K562 (cell line): ENCODE results near the gene FHIT. TPM values are rescaled to one million over a fixed set of nuclear protein-coding genes. Genes with fewer than 3 reads are reported as not detected.

Experiments used
- ATAC-seq: fragments of 200-7000 bp; cut with Tn5 transposase; 3 replicates; pipeline ENCODE4 v1.9.1; 2020; ENCODE audit warnings: moderate library complexity
- BruUV-seq: library from RNA; stranded (reverse); fragments of 400-500 nt; replicated peaks from 2 replicates; lab custom pipeline; 2021; lab: Mats Ljungman, UMichigan
- CTCF ChIA-PET: fragments of 300-600 bp; formaldehyde crosslinking; extraction: SDS; loops from one replicate; lab custom pipeline; 2021; ENCODE audit warnings: low intra/inter-chr PET ratio; lab: Yijun Ruan, JAX
- POLR2A ChIA-PET: fragments of 300-600, 350-650 bp; sonication (Branson Sonifier 250); formaldehyde crosslinking; extraction: SDS; loops from one replicate; lab custom pipeline; 2021; ENCODE audit warnings: antibody characterized with exemption, inconsistent platforms; lab: Yijun Ruan, JAX
- DNase-seq, 4 experiments: peaks; one replicate each; pipeline versions ENCODE4 v3.0.0 to v3.0.0-alpha.2; 2011 to 2018; ENCODE audit warnings: low spot score in 3 of 4, mixed read lengths in 3 of 4; ENCODE audit errors: extremely low read depth in 1 of 4
- FAIRE-seq: peaks from 2 replicates; lab custom pipeline; 2011; peaks lifted over from hg19 to GRCh38; lab: Jason Lieb, UNC
- H2AFZ ChIP-seq: 2 replicates; pipeline ENCODE4 v1.6.0; 2011; ENCODE audit warnings: low read depth, low read length, control low read depth, inconsistent platforms
- H3K27ac ChIP-seq: fragments of 200-600 bp; 3 replicates; pipeline ENCODE4 v1.8.0; 2011; ENCODE audit warnings: low read depth, mild to moderate bottlenecking, control low read depth, inconsistent platforms, low read length, moderate library complexity, mixed read lengths; ENCODE audit errors: extremely low read depth
- H3K27me3 ChIP-seq, 2 experiments: fragments of 300-600 bp in 1 of 2; 2 replicates in 1 of 2; 3 replicates in 1 of 2; pipeline versions ENCODE4 v1.6.0 to v1.8.0; 2011; ENCODE audit warnings: inconsistent platforms in 2 of 2, low read length in 2 of 2, mild to moderate bottlenecking in 1 of 2, mixed read lengths in 1 of 2, moderate library complexity in 1 of 2; ENCODE audit not compliant: control insufficient read depth in 2 of 2, insufficient read depth in 2 of 2
- H3K36me3 ChIP-seq: fragments of 300-600 bp; 3 replicates; pipeline ENCODE4 v1.8.0; 2011; ENCODE audit warnings: mild to moderate bottlenecking, low read length, inconsistent platforms; ENCODE audit not compliant: control insufficient read depth, insufficient read depth
- H3K4me1 ChIP-seq, 2 experiments: fragments of 200-600 bp in 1 of 2; replicated peaks in 1 of 2; 2 replicates in 1 of 2; 3 replicates in 1 of 2; pipeline versions ENCODE4 v1.5.1 to v1.8.0; 2011; ENCODE audit warnings: inconsistent platforms in 2 of 2, low read length in 2 of 2, mild to moderate bottlenecking in 1 of 2, mixed read lengths in 1 of 2, moderate library complexity in 1 of 2; ENCODE audit not compliant: control insufficient read depth in 2 of 2, insufficient read depth in 2 of 2
- H3K4me2 ChIP-seq: 2 replicates; pipeline ENCODE4 v1.6.1; 2011; ENCODE audit warnings: low read length, control low read depth, inconsistent platforms, mixed read lengths; ENCODE audit not compliant: insufficient read depth
- H3K4me3 ChIP-seq: fragments of 200-600 bp; sonication (generic), shearing (Covaris generic); 2 replicates; pipeline ENCODE4 v1.5.1; 2016; ENCODE audit warnings: control low read depth, inconsistent platforms
- H3K79me2 ChIP-seq: fragments of 200-600 bp; 3 replicates; pipeline ENCODE4 v1.8.0; 2011; ENCODE audit warnings: low read length, inconsistent platforms; ENCODE audit not compliant: control insufficient read depth, insufficient read depth
- H3K9ac ChIP-seq, 2 experiments: 2 replicates each; pipeline versions ENCODE4 v1.6.0 to v1.6.1; 2011; ENCODE audit warnings: low read depth in 2 of 2, low read length in 2 of 2, control low read depth in 1 of 2, inconsistent platforms in 1 of 2, mild to moderate bottlenecking in 1 of 2, mixed read lengths in 1 of 2; ENCODE audit not compliant: insufficient read depth in 1 of 2
- H3K9me1 ChIP-seq: one replicate; pipeline ENCODE4 v1.6.0; 2011; ENCODE audit warnings: inconsistent platforms, mild to moderate bottlenecking, low read length, moderate library complexity; ENCODE audit not compliant: control insufficient read depth, insufficient read depth
- H3K9me3 ChIP-seq: replicated peaks from 2 replicates; pipeline ENCODE4 v1.5.1; 2011; ENCODE audit warnings: low read depth, low read length, inconsistent platforms; ENCODE audit not compliant: control insufficient read depth, insufficient read depth
- H4K20me1 ChIP-seq: replicated peaks from 2 replicates; pipeline ENCODE4 v1.6.1; 2011; ENCODE audit warnings: low read length, inconsistent platforms, mixed read lengths; ENCODE audit not compliant: control insufficient read depth, insufficient read depth
- BCLAF1 ChIP-seq, 2 experiments: fragments of 450-650 bp in 1 of 2; IDR thresholded peaks; 2 replicates each; pipeline ENCODE4 v1.6.1; 2011 to 2017; ENCODE audit warnings: low read depth in 2 of 2, antibody characterized with exemption in 1 of 2, borderline replicate concordance in 1 of 2, low read length in 1 of 2, mild to moderate bottlenecking in 1 of 2, mixed read lengths in 1 of 2; ENCODE audit not compliant: control insufficient read depth in 1 of 2
- CBFA2T3 ChIP-seq: fragments of 450-650 bp; IDR thresholded peaks from 2 replicates; pipeline ENCODE4 v1.6.1; 2017
- CEBPG ChIP-seq, 3 experiments: fragments of 200-800 bp in 1 of 3; sonication (Bioruptor generic) in 1 of 3; sonication (generic) in 1 of 3; formaldehyde crosslinking in 1 of 3; IDR thresholded peaks in 2 of 3; conservative IDR thresholded peaks in 1 of 3; 2 replicates each; pipeline versions ENCODE4 v1.6.1 to v1.8.0; 2016 to 2022; ENCODE audit warnings: missing compliant biosample characterization in 2 of 3, missing genetic modification characterization in 2 of 3, mild to moderate bottlenecking in 1 of 3, missing genetic modification reagents in 1 of 3
- CLOCK ChIP-seq: fragments of 250-450 bp; sonication (Bioruptor Pico); IDR thresholded peaks from 2 replicates; pipeline ENCODE4 v1.4.0; 2020; ENCODE audit warnings: mild to moderate bottlenecking, moderate library complexity, borderline replicate concordance
- KHSRP ChIP-seq: fragments of 450-650 bp; IDR thresholded peaks from 2 replicates; pipeline ENCODE4 v1.6.1; 2017
- MTA1 ChIP-seq: fragments of 450-650 bp; IDR thresholded peaks from 2 replicates; pipeline ENCODE4 v1.6.1; 2017; ENCODE audit warnings: borderline replicate concordance
- PHTF2 ChIP-seq: fragments of 250-450 bp; sonication (Bioruptor Pico); IDR thresholded peaks from 2 replicates; pipeline ENCODE4 v1.5.0; 2021; ENCODE audit warnings: mild to moderate bottlenecking
- YY1 ChIP-seq, 3 experiments: IDR thresholded peaks; 2 replicates each; pipeline ENCODE4 v1.6.1; 2011; ENCODE audit warnings: low read length in 2 of 3, mild to moderate bottlenecking in 2 of 3, moderate library complexity in 2 of 3, borderline replicate concordance in 1 of 3, control low read depth in 1 of 3, low read depth in 1 of 3; ENCODE audit not compliant: insufficient read depth in 3 of 3, insufficient replicate concordance in 2 of 3, control insufficient read depth in 1 of 3, insufficient read length in 1 of 3; ENCODE audit errors: extremely low read depth in 1 of 3
- ZBTB7A ChIP-seq: IDR thresholded peaks from 2 replicates; pipeline ENCODE4 v1.6.1; 2011; ENCODE audit warnings: low read depth, mild to moderate bottlenecking, low read length, moderate library complexity, borderline replicate concordance; ENCODE audit not compliant: control insufficient read depth
- ZNF324 ChIP-seq: fragments of 250-450 bp; sonication (Bioruptor Pico); IDR thresholded peaks from 2 replicates; pipeline ENCODE4 v1.4.0; 2020; ENCODE audit warnings: mild to moderate bottlenecking
- ZNF785 ChIP-seq: fragments of 250-450 bp; sonication (Bioruptor Pico); IDR thresholded peaks from 2 replicates; pipeline ENCODE4 v1.4.0; 2020; ENCODE audit warnings: mild to moderate bottlenecking
- WGBS: fragments of 100-300 bp; shearing (Covaris generic); methylation state at CpG from one replicate; pipeline ENCODE4 v1.1.6; 2016; ENCODE audit warnings: low coverage, mixed read lengths; ENCODE audit not compliant: insufficient coverage; ENCODE audit errors: missing lambda C conversion rate; 5-methylcytosine and 5-hydroxymethylcytosine counted together
- in situ Hi-C: fragments of 300-500 bp; cut with MboI; formaldehyde crosslinking; loops from 4 replicates; pipeline ENCODE4 v1.15.0; 2018; ENCODE audit warnings: inconsistent platforms, mixed read lengths
- intact Hi-C: fragments of 100-400 bp; cut with micrococcal nuclease; formaldehyde crosslinking; loops from 2 replicates; pipeline ENCODE4 v1.14.2; 2022
- polyA plus RNA-seq, 8 experiments: library from polyadenylated mRNA; depleted of rRNA in 4 of 8; stranded (reverse) in 5 of 8; unstranded in 3 of 8; fragments of >200 nt; fragmentation: Nextera tagmentation in 2 of 8; fragmentation: Illumina TruSeq in 1 of 8; extraction: Ambion mirVana in 2 of 8; extraction: Trizol in 1 of 8; gene quantifications; 2 replicates each; pipeline versions ENCODE4 v1.2.1 to v1.2.3, GENCODE V29; 2011 to 2014; ENCODE audit warnings: inconsistent platforms in 1 of 8, missing spikeins in 1 of 8
- total RNA-seq, 7 experiments: library from RNA; depleted of rRNA in 6 of 7; stranded (reverse); fragments of >200 nt in 6 of 7; fragmentation: Illumina TruSeq in 2 of 7; extraction: Trizol in 2 of 7; gene quantifications; 2 replicates each; pipeline versions ENCODE4 v1.2.1 to v1.2.3, GENCODE V29; 2011 to 2021; ENCODE audit warnings: low replicate concordance in 1 of 7

Gene FHIT
- total and polyA plus RNA-seq, 9 of the 15 experiments (the other 6 are each of a cell fraction or from before 2014, with no cell fraction given), result 1.7 to 9.1 (median 4.3) TPM

GRCh38 chr3:61180206-61180605 is 71.0 kb downstream of the FHIT start:
- DNase-seq (no peak), ATAC-seq (no peak), FAIRE-seq (no peak)
- no peak overlapping the region for H3K9ac ChIP-seq
- H3K4me2 ChIP-seq, result no peak overlapping the region
- H3K27me3 ChIP-seq, result no peaks in the 10 kb centered on the region
- 25% methylated on average over 2 of the region's 2 CpGs for WGBS
- in situ Hi-C loops, result no loop called here
- BruUV-seq, result no TSS peak
- no peaks in the 10 kb centered on the region for H3K4me1 ChIP-seq
- TF ChIP-seq CLOCK (CRISPR knock-in tag) (no peak), CBFA2T3 (no peak), ZBTB7A (no peak), PHTF2 (CRISPR knock-in tag) (no peak), BCLAF1 (IDR thresholded peaks at IDR 0.05; ENCODE audit: borderline replicate concordance in 1 of 2, control insufficient read depth in 1 of 2, low read depth in 2 of 2, low read length in 1 of 2) (no peak), ZNF785 (CRISPR knock-in tag) (no peak), CEBPG (CRISPR knock-in tag; IDR thresholded peaks at IDR 0.05) (no peak), CEBPG (tag; conservative IDR thresholded peaks at IDR 0.05 in 1 of 2, IDR thresholded peaks at IDR 0.05 in 1 of 2) (no peak), MTA1 (no peak), ZNF324 (no peak), YY1 (IDR thresholded peaks at IDR 0.05; ENCODE audit: borderline replicate concordance in 1 of 3, control insufficient read depth in 1 of 3, extremely low read depth in 1 of 3, insufficient read depth in 3 of 3, insufficient read length in 1 of 3, insufficient replicate concordance in 2 of 3, low read depth in 1 of 3, low read length in 2 of 3) (no peak), KHSRP (no peak)
- no peaks in the 10 kb centered on the region; the same call in 2 of the 3 replicates for H3K79me2 ChIP-seq
- H3K9me1 ChIP-seq, result no peaks in the 10 kb centered on the region
- intact Hi-C loops, result no loop called here
- ChIA-PET POLR2A (no interaction called here), CTCF (no interaction called here)
- no peak overlapping the region for H2AFZ ChIP-seq
- H4K20me1 ChIP-seq, result no peaks in the 10 kb centered on the region
- H3K9me3 ChIP-seq, result no peaks in the 10 kb centered on the region
- H3K27ac ChIP-seq, result no peak overlapping the region
- H3K36me3 ChIP-seq, result no peaks in the 10 kb centered on the region
- H3K4me3 ChIP-seq, result no peak overlapping the region
